Mesenchymal stem cell (in vitro differentiated cells and primary cell): ENCODE data around the gene ZFPL1. TPM values are rescaled to one million over a fixed set of nuclear protein-coding genes. Genes with fewer than 3 reads are reported as not detected.

Experiments
- DNase-seq: peaks from one replicate; pipeline ENCODE4 v3.0.0-alpha.2; 2013
- H2AFZ ChIP-seq: one replicate; pipeline ENCODE4 v1.6.1; 2013; ENCODE audit warnings: low read depth, mild to moderate bottlenecking, control low read depth, inconsistent platforms, low read length, moderate library complexity
- H2AK5ac ChIP-seq: 2 replicates; pipeline ENCODE4 v1.6.1; 2013; ENCODE audit warnings: low read length, moderate library complexity, mild to moderate bottlenecking, inconsistent platforms; ENCODE audit not compliant: severe bottlenecking
- H2BK120ac ChIP-seq: one replicate; pipeline ENCODE4 v1.6.1; 2013; ENCODE audit warnings: low read depth, mild to moderate bottlenecking, inconsistent platforms, low read length, moderate library complexity
- H2BK12ac ChIP-seq, 2 experiments: one replicate each; pipeline ENCODE4 v1.6.1; 2013; ENCODE audit warnings: inconsistent platforms in 2 of 2, low read length in 2 of 2, mild to moderate bottlenecking in 2 of 2, moderate library complexity in 2 of 2, control low read depth in 1 of 2
- H2BK15ac ChIP-seq: one replicate; pipeline ENCODE4 v1.6.1; 2013; ENCODE audit warnings: mild to moderate bottlenecking, low read depth, inconsistent platforms; ENCODE audit not compliant: poor library complexity, severe bottlenecking
- H2BK5ac ChIP-seq: 2 replicates; pipeline ENCODE4 v1.6.1; 2013; ENCODE audit warnings: low read depth, mild to moderate bottlenecking, low read length, control low read depth, inconsistent platforms; ENCODE audit not compliant: poor library complexity, severe bottlenecking
- H3K14ac ChIP-seq, 2 experiments: one replicate each; pipeline ENCODE4 v1.6.1; 2013; ENCODE audit warnings: inconsistent platforms in 2 of 2, low read length in 2 of 2, control low read depth in 1 of 2, mild to moderate bottlenecking in 1 of 2, moderate library complexity in 1 of 2
- H3K18ac ChIP-seq, 2 experiments: one replicate each; pipeline ENCODE4 v1.6.1; 2013; ENCODE audit warnings: inconsistent platforms in 2 of 2, low read length in 2 of 2, control low read depth in 1 of 2, low read depth in 1 of 2, mild to moderate bottlenecking in 1 of 2
- H3K23ac ChIP-seq, 2 experiments: one replicate each; pipeline ENCODE4 v1.6.1; 2013; ENCODE audit warnings: inconsistent platforms in 2 of 2, low read length in 2 of 2, mild to moderate bottlenecking in 2 of 2, moderate library complexity in 2 of 2, control low read depth in 1 of 2
- H3K27ac ChIP-seq: 2 replicates; pipeline ENCODE4 v1.5.1; 2013; ENCODE audit warnings: mild to moderate bottlenecking, moderate library complexity, low read length, control low read depth, inconsistent platforms; ENCODE audit not compliant: poor library complexity, severe bottlenecking
- H3K27me3 ChIP-seq, 2 experiments: 2 replicates each; pipeline versions ENCODE4 v1.6.1 to v1.7.0; 2013; ENCODE audit warnings: low read length in 2 of 2, mild to moderate bottlenecking in 2 of 2, moderate library complexity in 2 of 2, control low read depth in 1 of 2, inconsistent platforms in 1 of 2; ENCODE audit not compliant: control insufficient read depth in 1 of 2, insufficient read depth in 1 of 2
- H3K36me3 ChIP-seq, 2 experiments: 2 replicates each; pipeline versions ENCODE4 v1.6.1 to v1.7.0; 2013; ENCODE audit warnings: low read length in 2 of 2, control low read depth in 1 of 2, inconsistent platforms in 1 of 2, low read depth in 1 of 2, mild to moderate bottlenecking in 1 of 2; ENCODE audit not compliant: insufficient read depth in 2 of 2, control insufficient read depth in 1 of 2
- H3K4ac ChIP-seq, 2 experiments: one replicate each; pipeline ENCODE4 v1.6.1; 2013; ENCODE audit warnings: inconsistent platforms in 2 of 2, low read length in 2 of 2, mild to moderate bottlenecking in 2 of 2, moderate library complexity in 2 of 2, control low read depth in 1 of 2, low read depth in 1 of 2
- H3K4me1 ChIP-seq: 2 replicates; pipeline ENCODE4 v1.6.1; 2013; ENCODE audit warnings: low read depth, low read length, control low read depth; ENCODE audit not compliant: control insufficient read depth, insufficient read depth
- H3K4me2 ChIP-seq: 2 replicates; pipeline ENCODE4 v1.6.1; 2013; ENCODE audit warnings: low read length, mild to moderate bottlenecking, inconsistent platforms; ENCODE audit not compliant: poor library complexity, severe bottlenecking
- H3K4me3 ChIP-seq, 2 experiments: 2 replicates each; pipeline versions ENCODE4 v1.5.1 to v1.7.0; 2013; ENCODE audit warnings: low read length in 2 of 2, mild to moderate bottlenecking in 2 of 2, control low read depth in 1 of 2, low read depth in 1 of 2; ENCODE audit not compliant: insufficient read depth in 1 of 2
- H3K79me1 ChIP-seq: replicated peaks from 2 replicates; pipeline ENCODE4 v1.6.1; 2013; ENCODE audit warnings: mild to moderate bottlenecking, control low read depth, low read length, inconsistent platforms; ENCODE audit not compliant: poor library complexity, severe bottlenecking
- H3K9ac ChIP-seq: 2 replicates; pipeline ENCODE4 v1.7.0; 2013; ENCODE audit warnings: mild to moderate bottlenecking, low read length, moderate library complexity
- H3K9me3 ChIP-seq: 2 replicates; pipeline ENCODE4 v1.7.0; 2013; ENCODE audit warnings: mild to moderate bottlenecking, low read length; ENCODE audit not compliant: control insufficient read depth
- H4K8ac ChIP-seq: one replicate; pipeline ENCODE4 v1.6.1; 2013; ENCODE audit warnings: inconsistent platforms, mild to moderate bottlenecking, low read length, moderate library complexity
- H4K91ac ChIP-seq: one replicate; pipeline ENCODE4 v1.6.1; 2013; ENCODE audit warnings: mild to moderate bottlenecking, low read length, inconsistent platforms
- WGBS: methylation state at CpG from one replicate; pipeline ENCODE4 v1.1.7; 2013; ENCODE audit warnings: mixed read lengths; 5-methylcytosine and 5-hydroxymethylcytosine counted together
- small RNA-seq: library from polyadenylated mRNA; stranded (forward); fragments of <200 nt; extraction: miRNeasy Mini kit (QIAGEN cat#:217004); gene quantifications from one replicate; pipeline ENCODE3, GENCODE V24; 2013; ENCODE audit warnings: low read depth

Gene ZFPL1

DNA sequence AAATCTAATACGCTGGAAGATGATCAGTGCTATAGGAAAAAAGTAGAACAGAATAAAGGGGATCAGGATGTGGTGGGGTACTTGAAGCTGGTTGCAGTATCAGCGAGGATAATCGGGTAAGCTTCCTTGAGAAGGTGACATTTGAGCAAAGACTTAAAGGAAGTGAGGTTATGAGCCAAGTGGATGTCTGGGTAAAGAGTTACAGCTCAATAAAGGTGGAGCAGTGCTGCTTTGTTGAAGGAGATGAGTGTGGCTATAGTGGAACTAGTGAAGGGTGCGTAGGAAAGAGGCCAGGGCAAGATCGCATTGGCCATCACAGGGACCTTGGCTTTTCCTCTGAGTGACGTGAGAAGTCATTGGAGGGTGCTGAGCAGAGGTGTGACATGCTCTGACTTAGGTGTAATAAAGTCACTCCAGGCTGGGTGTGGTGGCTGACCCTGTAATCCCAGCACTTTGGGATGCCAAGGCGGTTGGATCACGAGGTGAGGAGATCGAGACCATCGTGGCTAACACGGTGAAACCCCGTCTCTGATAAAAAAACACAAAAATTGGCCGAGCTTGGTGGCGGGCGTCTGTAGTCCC, 52.6 kb downstream of the ZFPL1 start:
- Histone ChIP-seq H3K27ac (no peak overlapping the region), H4K8ac (no peak overlapping the region), H3K36me3 (peaks cover 12 to 15% of the 10 kb centered on the region in 2 experiments), H2BK15ac (no peak overlapping the region), H3K14ac (no peak overlapping the region), H2BK12ac (peak overlapping the region in 1 of 2 experiments; percentile 35), H3K4me1 (peaks cover 23% of the 10 kb centered on the region), H3K9me3 (no peaks in the 10 kb centered on the region), H3K4me3 (no peak overlapping the region), H3K9ac (no peak overlapping the region), H3K18ac (no peak overlapping the region), H2BK120ac (no peak overlapping the region), H3K4ac (no peak overlapping the region), H3K79me1 (peaks cover 8% of the 10 kb centered on the region), H3K4me2 (no peak overlapping the region), H2AFZ (no peak overlapping the region), H4K91ac (no peak overlapping the region), H3K27me3 (peaks cover 0 to 5% of the 10 kb centered on the region in 2 experiments), H3K23ac (no peak overlapping the region), H2AK5ac (no peak overlapping the region), H2BK5ac (no peak overlapping the region)
- DNase-seq: no peak
- 86% methylated on average over 15 of the region's 15 CpGs for WGBS

Small RNA genes lying within 50 kb of the gene (small RNA-seq; reads per million reads assigned to genes)
- not detected for gene SNX15
